ENCODE measurements around the gene ACVRL1. TPM values are rescaled to one million over a fixed set of nuclear protein-coding genes. Genes with fewer than 3 reads are reported as not detected.

Gene ACVRL1
- total and polyA plus RNA-seq, 4 donors, result 76.1 to 186 (median 115) TPM

DNA sequence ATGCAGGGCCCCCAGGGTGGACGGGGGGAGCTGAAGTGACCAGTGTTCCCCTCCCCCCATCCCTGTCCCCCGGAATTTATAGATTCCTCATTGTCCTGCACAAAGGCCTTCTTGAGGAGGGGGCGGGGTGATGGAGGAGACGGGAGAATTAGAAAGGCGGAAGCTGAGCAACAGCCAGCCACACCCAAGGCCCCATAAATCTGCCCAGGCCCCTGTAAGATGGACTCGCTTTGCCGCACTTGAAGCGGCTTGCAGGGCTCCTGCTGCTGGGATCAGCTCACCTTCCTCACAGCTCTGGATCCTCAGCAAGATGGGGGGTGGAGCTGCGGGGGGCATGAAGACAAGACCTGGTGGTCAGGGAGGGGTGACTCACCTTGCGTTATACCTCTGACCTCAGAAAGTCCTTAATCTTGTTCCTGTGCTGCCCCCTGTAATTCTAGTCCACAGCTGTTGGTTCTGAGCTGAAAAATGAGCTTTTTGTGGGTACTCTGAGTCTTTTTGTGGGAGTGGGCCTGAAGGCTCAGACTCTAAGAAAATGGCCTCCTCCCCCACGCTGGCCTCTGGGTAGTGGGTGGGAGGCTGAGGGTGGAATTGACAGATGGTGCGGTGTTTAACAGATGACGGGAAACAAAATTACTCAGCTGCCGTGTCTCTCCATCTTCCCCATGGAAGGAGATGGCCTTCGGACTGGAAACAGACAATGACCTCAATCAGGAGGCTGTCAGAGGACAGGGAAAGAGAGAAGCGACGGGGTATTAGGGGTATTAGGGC is 35.2 kb upstream of the ACVRL1 start:
- H3K4me1 ChIP-seq (ENCODE audit: control insufficient read depth in 5 of 5, insufficient read depth in 5 of 5, low read length in 5 of 5), result peaks cover 0 to 15% (median 0%) of the 10 kb centered on the region in 5 donors
- H3K9ac ChIP-seq (ENCODE audit: insufficient read depth in 1 of 2, low read length in 2 of 2), result no peak overlapping the region
- TF ChIP-seq, protein P1, sequence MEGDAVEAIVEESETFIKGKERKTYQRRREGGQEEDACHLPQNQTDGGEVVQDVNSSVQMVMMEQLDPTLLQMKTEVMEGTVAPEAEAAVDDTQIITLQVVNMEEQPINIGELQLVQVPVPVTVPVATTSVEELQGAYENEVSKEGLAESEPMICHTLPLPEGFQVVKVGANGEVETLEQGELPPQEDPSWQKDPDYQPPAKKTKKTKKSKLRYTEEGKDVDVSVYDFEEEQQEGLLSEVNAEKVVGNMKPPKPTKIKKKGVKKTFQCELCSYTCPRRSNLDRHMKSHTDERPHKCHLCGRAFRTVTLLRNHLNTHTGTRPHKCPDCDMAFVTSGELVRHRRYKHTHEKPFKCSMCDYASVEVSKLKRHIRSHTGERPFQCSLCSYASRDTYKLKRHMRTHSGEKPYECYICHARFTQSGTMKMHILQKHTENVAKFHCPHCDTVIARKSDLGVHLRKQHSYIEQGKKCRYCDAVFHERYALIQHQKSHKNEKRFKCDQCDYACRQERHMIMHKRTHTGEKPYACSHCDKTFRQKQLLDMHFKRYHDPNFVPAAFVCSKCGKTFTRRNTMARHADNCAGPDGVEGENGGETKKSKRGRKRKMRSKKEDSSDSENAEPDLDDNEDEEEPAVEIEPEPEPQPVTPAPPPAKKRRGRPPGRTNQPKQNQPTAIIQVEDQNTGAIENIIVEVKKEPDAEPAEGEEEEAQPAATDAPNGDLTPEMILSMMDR (IDR thresholded peaks at IDR 0.05; ENCODE audit: control extremely low read depth, extremely low read depth), result no peak
- H3K4me3 ChIP-seq, result no peak overlapping the region
- peaks cover 0 to 3% (median 3%) of the 10 kb centered on the region in 3 donors for H3K27me3 ChIP-seq (ENCODE audit: control insufficient read depth in 3 of 3, insufficient read depth in 3 of 3, low read length in 2 of 3)
- H3K36me3 ChIP-seq (ENCODE audit: control insufficient read depth in 4 of 4, insufficient read depth in 4 of 4, low read length in 4 of 4), result no peaks in the 10 kb centered on the region
- 81 to 86% methylated on average over 17 of the region's 17 CpGs for WGBS, 2 donors
- no peak for ATAC-seq (ENCODE audit: insufficient read depth, low FRiP score)
- no peaks in the 10 kb centered on the region for H3K9me3 ChIP-seq (ENCODE audit: control insufficient read depth in 4 of 4, insufficient read depth in 3 of 4, low read length in 3 of 4)
- no peak overlapping the region for H3K27ac ChIP-seq (ENCODE audit: low read depth in 1 of 2, low read length in 1 of 2)
- no peak for DNase-seq

DNA sequence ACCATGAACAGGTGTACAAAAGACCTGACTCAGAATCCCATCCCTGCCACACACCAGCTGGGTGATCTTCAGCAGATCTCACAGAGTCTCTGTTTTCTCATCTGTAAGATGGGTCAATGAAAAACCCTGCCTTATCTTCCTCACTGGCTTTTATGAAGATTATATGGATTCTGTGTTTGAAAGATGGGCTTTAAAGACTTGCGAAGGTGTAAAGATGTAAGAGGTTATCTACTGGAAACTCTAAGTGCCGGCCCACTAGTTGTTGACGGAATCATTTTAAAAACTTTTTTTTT is 34.7 kb upstream of the ACVRL1 start:
- ATAC-seq (ENCODE audit: insufficient read depth, low FRiP score), result no peak
- WGBS, 2 donors, result 95 to 96% methylated on average over 3 of the region's 3 CpGs
- H3K9ac ChIP-seq (ENCODE audit: insufficient read depth in 1 of 2, low read length in 2 of 2), result no peak overlapping the region
- DNase-seq, result no peak
- H3K4me3 ChIP-seq, result no peak overlapping the region
- peaks cover 0 to 3% (median 3%) of the 10 kb centered on the region in 3 donors for H3K27me3 ChIP-seq (ENCODE audit: control insufficient read depth in 3 of 3, insufficient read depth in 3 of 3, low read length in 2 of 3)
- H3K9me3 ChIP-seq (ENCODE audit: control insufficient read depth in 4 of 4, insufficient read depth in 3 of 4, low read length in 3 of 4), result no peaks in the 10 kb centered on the region
- peaks cover 0 to 15% (median 0%) of the 10 kb centered on the region in 5 donors for H3K4me1 ChIP-seq (ENCODE audit: control insufficient read depth in 5 of 5, insufficient read depth in 5 of 5, low read length in 5 of 5)
- no peaks in the 10 kb centered on the region for H3K36me3 ChIP-seq (ENCODE audit: control insufficient read depth in 4 of 4, insufficient read depth in 4 of 4, low read length in 4 of 4)
- TF ChIP-seq, protein P1 (IDR thresholded peaks at IDR 0.05; ENCODE audit: control extremely low read depth, extremely low read depth), result no peak
- H3K27ac ChIP-seq (ENCODE audit: low read depth in 1 of 2, low read length in 1 of 2), result no peak overlapping the region

DNA sequence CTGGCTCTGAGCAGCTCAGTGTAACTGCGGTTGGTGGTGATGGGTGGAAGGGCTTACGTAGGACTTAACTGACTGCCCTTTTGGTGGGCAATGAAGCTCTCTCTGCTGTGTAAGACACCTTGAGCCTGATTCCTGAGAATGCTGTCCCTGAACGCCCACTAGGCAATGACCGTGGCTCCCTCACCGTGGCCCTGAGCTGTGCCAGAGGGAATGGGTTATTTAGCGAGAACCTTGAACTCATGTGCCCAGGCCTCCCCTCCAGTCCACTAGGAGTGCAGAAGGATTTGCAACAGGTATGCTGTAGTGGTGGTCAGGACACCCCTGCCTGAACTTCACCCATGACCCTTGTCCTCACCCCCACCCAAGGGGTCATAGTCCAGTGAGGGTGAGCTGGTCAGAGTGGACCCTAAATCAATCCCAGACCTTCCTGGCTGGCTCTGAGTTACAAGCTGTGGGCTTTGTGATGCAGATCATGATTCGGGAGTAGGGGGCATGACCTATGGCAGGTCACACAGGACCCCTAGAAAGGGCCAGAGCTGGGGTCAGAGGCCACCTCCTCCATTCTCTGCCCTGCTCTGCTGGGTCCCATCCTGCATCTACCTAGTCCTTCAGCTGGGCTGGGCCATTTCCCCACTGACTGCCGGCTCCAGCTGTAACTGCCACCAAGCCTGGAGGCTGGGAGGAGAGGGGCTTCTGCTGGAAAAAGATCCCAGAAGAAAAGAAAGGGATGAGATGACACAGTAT is 33.9 kb upstream of the ACVRL1 start:
- H3K4me1 ChIP-seq (ENCODE audit: control insufficient read depth in 5 of 5, insufficient read depth in 5 of 5, low read length in 5 of 5), result peaks cover 0 to 13% (median 0%) of the 10 kb centered on the region in 5 donors
- no peak overlapping the region for H3K4me3 ChIP-seq
- H3K36me3 ChIP-seq (ENCODE audit: control insufficient read depth in 4 of 4, insufficient read depth in 4 of 4, low read length in 4 of 4), result no peaks in the 10 kb centered on the region
- H3K27ac ChIP-seq (ENCODE audit: low read depth in 1 of 2, low read length in 1 of 2), result no peak overlapping the region
- 83 to 88% methylated on average over 8 of the region's 8 CpGs for WGBS, 2 donors
- H3K9me3 ChIP-seq (ENCODE audit: control insufficient read depth in 4 of 4, insufficient read depth in 3 of 4, low read length in 3 of 4), result no peaks in the 10 kb centered on the region
- peaks cover 0 to 3% (median 3%) of the 10 kb centered on the region in 3 donors for H3K27me3 ChIP-seq (ENCODE audit: control insufficient read depth in 3 of 3, insufficient read depth in 3 of 3, low read length in 2 of 3)
- H3K9ac ChIP-seq (ENCODE audit: insufficient read depth in 1 of 2, low read length in 2 of 2), result no peak overlapping the region
- DNase-seq (no peak), ATAC-seq (ENCODE audit: insufficient read depth, low FRiP score) (no peak)
- TF ChIP-seq, protein P1 (IDR thresholded peaks at IDR 0.05; ENCODE audit: control extremely low read depth, extremely low read depth), result no peak
